GM18499 (cell line): Measurements from ENCODE around the gene ZNHIT1.

ENCODE experiments used
- ATAC-seq: cut with Tn5 transposase; IDR thresholded peaks from one replicate; pipeline ENCODE4 v1.9.1; 2021; ENCODE audit warnings: moderate number of reproducible peaks; ENCODE audit not compliant: insufficient read depth, unreplicated experiment

The ZNHIT1 gene

DNA sequence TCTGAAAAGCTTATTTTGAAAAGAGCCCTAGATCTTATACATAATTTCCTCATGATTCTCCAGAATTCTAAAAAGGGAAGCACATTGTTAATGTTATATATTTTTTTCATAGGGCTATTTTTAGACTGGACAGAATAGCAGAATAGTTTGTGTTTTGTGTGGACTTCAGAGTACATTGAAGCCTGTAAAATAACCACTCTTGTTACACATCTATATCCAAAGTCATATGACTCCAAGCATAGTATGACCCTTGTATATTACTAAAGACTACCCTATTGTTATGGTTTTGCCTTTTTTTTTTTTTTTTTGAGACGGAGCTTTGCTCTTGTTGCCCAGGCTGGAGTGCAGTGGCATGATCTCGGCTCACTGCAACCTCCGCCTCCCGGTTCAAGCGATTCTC, 53.1 kb downstream of the ZNHIT1 start:
- no peak for ATAC-seq

DNA sequence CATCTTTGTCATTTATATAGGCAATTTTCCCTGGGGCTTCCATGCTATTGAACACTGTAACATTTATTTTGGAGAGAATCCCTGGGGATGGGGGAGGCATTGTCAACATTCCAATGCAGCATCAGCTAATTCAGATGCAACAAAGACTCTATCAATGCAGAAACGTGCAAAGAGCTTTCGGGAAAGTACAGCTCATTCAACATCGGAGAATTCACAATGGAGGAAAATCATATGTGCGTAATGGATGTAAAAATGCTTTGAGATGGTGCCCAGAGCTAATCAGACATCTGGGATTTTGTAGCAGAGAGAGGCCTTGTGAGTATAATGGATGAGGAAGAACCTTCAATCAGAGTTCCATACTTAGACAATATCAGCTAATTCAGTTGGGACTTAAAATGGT, 55.2 kb downstream of the ZNHIT1 start:
- ATAC-seq, result no peak
